Sciatic nerve (tissue), 2 donors: ENCODE measurements around the gene PLK2. TPM values are rescaled to one million over a fixed set of nuclear protein-coding genes. Genes with fewer than 3 reads are reported as not detected.

Experiments used
- ATAC-seq: fragments of 200-7000 bp; cut with Tn5 transposase; one replicate; pipeline ENCODE4 v1.9.1; 2020; ENCODE audit warnings: mild to moderate bottlenecking, moderate library complexity
- DNase-seq: peaks from one replicate; pipeline ENCODE4 v3.0.0-alpha.2; 2020; ENCODE audit warnings: low spot score
- intact Hi-C: fragments of 100-400 bp; cut with DNase I; formaldehyde crosslinking; loops from one replicate; pipeline ENCODE4 v1.14.2; 2022
- total RNA-seq: library from RNA; stranded (reverse); fragmentation: NEBNext Ultra II Directional; extraction: Animal tissue kit (Norgen Biotek cat#: 25700); gene quantifications from one replicate; pipeline ENCODE4 v1.2.1, GENCODE V29; 2021
- donor health status: DM: no; HTN: no; CAD: no.
- donor health status: DM: no; HTN: no; CAD: no.

Gene PLK2
- total RNA-seq, 1 donor from 2014 or later = 145 TPM

DNA sequence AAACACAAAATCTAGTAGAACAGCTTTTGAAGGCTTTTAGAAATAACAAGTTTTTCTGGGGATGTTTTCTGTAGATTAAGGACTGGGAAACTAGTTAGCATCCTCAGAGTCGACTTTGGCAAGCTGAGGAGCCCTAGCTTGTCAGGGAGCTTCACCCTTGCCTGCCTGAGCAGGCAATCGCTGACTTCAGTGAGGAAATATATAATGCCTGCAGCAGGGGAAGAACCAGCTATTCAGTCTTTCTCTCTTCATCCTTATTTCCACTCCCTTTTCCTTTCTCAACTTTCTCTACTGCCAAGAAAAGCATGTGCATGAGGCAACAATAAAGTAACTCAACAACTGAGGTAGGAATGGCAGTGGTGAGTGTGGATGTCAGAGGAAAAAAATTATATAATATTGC, 54.7 kb downstream of the PLK2 start:
- intact Hi-C loops = no loop called here
- DNase-seq = no peak
- no peak for ATAC-seq

DNA sequence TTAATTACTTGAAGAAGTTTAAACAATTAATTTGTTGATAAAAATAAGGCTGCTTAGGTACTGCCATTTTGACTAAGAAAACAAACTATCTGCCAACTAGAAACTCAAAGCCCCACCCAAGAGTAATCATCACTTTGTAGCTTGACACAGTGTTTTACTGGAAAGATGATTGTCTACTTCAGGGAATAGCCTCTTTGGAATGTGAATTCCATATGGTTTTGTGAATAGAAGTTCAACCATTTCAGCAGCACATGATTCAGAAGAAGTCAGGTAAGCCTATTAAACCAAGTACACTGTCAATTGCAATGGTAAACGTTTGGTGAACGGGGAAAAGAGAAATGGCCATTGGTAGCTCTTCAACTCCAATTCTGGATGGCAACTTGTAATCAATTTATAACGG, 55.2 kb downstream of the PLK2 start:
- DNase-seq (no peak), ATAC-seq (no peak)
- intact Hi-C loops = no loop called here

Other genes with a start within 250 kb of the PLK2 start
- 2.9 TPM for gene GAPT, start 31.3 kb upstream of the PLK2 start, total RNA-seq
- 6.1 TPM for gene RAB3C, start 123.0 kb upstream of the PLK2 start, total RNA-seq